ENCODE results near the gene PCDH9. TPM values are rescaled to one million over a fixed set of nuclear protein-coding genes. Genes with fewer than 3 reads are reported as not detected.

PCDH9 gene
- total RNA-seq, 1 experiment from 2014 or later = 4.2 TPM

DNA sequence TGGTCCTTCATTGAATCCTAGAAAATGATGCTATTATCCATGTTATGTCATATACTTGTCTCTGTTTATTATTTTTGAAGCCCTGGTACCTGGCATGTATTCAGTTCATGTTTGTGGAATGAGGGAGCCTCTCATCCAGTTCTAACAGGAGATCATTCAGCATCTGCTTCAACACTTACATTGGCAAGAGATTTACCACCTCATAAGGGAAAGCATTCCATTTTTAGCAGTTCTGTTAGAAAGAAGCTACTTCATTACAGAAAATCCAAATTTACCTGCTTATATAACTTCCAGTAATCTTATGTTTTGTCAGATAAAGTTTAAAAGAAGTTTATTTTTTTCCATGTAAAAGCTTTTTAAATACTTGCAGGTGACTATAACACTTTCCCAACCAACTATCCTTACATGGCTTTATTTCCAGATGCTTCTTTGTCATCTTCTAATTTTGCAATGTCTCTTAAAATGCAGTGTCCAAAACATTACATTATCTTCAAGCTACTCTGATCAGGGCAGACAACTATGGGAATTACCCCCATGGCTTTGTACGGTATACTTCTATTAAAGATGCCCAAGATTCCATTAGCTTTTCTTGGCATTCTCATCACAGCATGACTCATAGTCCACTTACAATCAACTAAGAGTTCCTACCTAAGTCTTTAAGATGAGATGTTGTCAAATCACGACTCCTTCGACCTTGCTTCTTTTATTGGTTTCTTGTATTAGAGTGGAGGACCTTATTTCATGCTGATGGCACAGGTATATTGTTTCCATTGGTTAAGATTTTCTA, 262.1 kb downstream of the PCDH9 start:
- intact Hi-C loops (cut with micrococcal nuclease; ENCODE audit: unreplicated experiment) (no loop called here), in situ Hi-C loops (cut with HindIII; ENCODE audit: low pct_unique_long_range_greater_than_20kb, low sequenced_read_pairs) (no loop called here)
- Histone ChIP-seq H3K27me3 (ENCODE audit: control insufficient read depth, insufficient read depth, low read length) (no peaks in the 10 kb centered on the region), H3K9me3 (ENCODE audit: control insufficient read depth, insufficient read depth, low read depth, low read length) (no peaks in the 10 kb centered on the region), H3K4me3 (ENCODE audit: low read depth in 2 of 2, low read length in 2 of 2) (no peak overlapping the region), H3K27ac (ENCODE audit: low read length) (no peak overlapping the region), H3K4me1 (ENCODE audit: control insufficient read depth, insufficient read depth, low read length) (no peaks in the 10 kb centered on the region), H3K36me3 (ENCODE audit: control insufficient read depth, insufficient read depth, low read length) (no peaks in the 10 kb centered on the region)
- ATAC-seq (no peak), DNase-seq (ENCODE audit: low read depth, low spot score) (no peak)
- no TSS peak for BruUV-seq (replicated peaks)
- POLR2A ChIA-PET = no interaction called here
- CTCF ChIA-PET = no interaction called here
- no peak for TF ChIP-seq POLR2AphosphoS5 (IDR thresholded peaks at IDR 0.05; ENCODE audit: low read depth, low read length)
- TF ChIP-seq, protein P1, sequence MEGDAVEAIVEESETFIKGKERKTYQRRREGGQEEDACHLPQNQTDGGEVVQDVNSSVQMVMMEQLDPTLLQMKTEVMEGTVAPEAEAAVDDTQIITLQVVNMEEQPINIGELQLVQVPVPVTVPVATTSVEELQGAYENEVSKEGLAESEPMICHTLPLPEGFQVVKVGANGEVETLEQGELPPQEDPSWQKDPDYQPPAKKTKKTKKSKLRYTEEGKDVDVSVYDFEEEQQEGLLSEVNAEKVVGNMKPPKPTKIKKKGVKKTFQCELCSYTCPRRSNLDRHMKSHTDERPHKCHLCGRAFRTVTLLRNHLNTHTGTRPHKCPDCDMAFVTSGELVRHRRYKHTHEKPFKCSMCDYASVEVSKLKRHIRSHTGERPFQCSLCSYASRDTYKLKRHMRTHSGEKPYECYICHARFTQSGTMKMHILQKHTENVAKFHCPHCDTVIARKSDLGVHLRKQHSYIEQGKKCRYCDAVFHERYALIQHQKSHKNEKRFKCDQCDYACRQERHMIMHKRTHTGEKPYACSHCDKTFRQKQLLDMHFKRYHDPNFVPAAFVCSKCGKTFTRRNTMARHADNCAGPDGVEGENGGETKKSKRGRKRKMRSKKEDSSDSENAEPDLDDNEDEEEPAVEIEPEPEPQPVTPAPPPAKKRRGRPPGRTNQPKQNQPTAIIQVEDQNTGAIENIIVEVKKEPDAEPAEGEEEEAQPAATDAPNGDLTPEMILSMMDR (IDR thresholded peaks at IDR 0.05) = no peak
- no peak for TF ChIP-seq SIN3A (IDR thresholded peaks at IDR 0.05; ENCODE audit: borderline replicate concordance, insufficient read depth, low read depth, low read length)
- TF ChIP-seq REST (IDR thresholded peaks at IDR 0.05; ENCODE audit: insufficient read depth in 1 of 2, low read depth in 2 of 2, low read length in 1 of 2) = no peak

GRCh38 chr13:66965181-66965580, 265.0 kb downstream of the PCDH9 start:
- in situ Hi-C loops (cut with HindIII; ENCODE audit: low pct_unique_long_range_greater_than_20kb, low sequenced_read_pairs) = no loop called here
- TF ChIP-seq, protein P1 (IDR thresholded peaks at IDR 0.05) = no peak
- TF ChIP-seq POLR2AphosphoS5 (IDR thresholded peaks at IDR 0.05; ENCODE audit: low read depth, low read length) (no peak), REST (IDR thresholded peaks at IDR 0.05; ENCODE audit: insufficient read depth in 1 of 2, low read depth in 2 of 2, low read length in 1 of 2) (no peak), TCF7L2 (IDR thresholded peaks at IDR 0.05; ENCODE audit: low read depth, low read length) (no peak), SIN3A (IDR thresholded peaks at IDR 0.05; ENCODE audit: borderline replicate concordance, insufficient read depth, low read depth, low read length) (no peak)

More at GRCh38 chr13:66965181-66965580, 265.0 kb downstream of the PCDH9 start:
- BruUV-seq (replicated peaks) = no TSS peak
- Histone ChIP-seq H3K36me3 (ENCODE audit: control insufficient read depth, insufficient read depth, low read length) (no peaks in the 10 kb centered on the region), H3K9me3 (ENCODE audit: control insufficient read depth, insufficient read depth, low read depth, low read length) (no peaks in the 10 kb centered on the region), H3K4me1 (ENCODE audit: control insufficient read depth, insufficient read depth, low read length) (no peaks in the 10 kb centered on the region), H3K27ac (ENCODE audit: low read length) (no peak overlapping the region), H3K27me3 (ENCODE audit: control insufficient read depth, insufficient read depth, low read length) (no peaks in the 10 kb centered on the region), H3K4me3 (ENCODE audit: low read depth in 2 of 2, low read length in 2 of 2) (no peak overlapping the region)
- POLR2A ChIA-PET = no interaction called here
- intact Hi-C loops (cut with micrococcal nuclease; ENCODE audit: unreplicated experiment) = no loop called here
- DNase-seq (ENCODE audit: low read depth, low spot score) = no peak
- CTCF ChIA-PET = no interaction called here
- no peak for ATAC-seq
